Measurements from ENCODE around the gene KRTAP3-2. TPM values are rescaled to one million over a fixed set of nuclear protein-coding genes. Genes with fewer than 3 reads are reported as not detected.
"Not testable (repeated sequence)": the region's sequence is repeated elsewhere in the genome, so short reads cannot be mapped to it uniquely, and the experiment has no call there.

Gene KRTAP3-2
- total RNA-seq, 4 donors from 2014 or later: not detected

DNA sequence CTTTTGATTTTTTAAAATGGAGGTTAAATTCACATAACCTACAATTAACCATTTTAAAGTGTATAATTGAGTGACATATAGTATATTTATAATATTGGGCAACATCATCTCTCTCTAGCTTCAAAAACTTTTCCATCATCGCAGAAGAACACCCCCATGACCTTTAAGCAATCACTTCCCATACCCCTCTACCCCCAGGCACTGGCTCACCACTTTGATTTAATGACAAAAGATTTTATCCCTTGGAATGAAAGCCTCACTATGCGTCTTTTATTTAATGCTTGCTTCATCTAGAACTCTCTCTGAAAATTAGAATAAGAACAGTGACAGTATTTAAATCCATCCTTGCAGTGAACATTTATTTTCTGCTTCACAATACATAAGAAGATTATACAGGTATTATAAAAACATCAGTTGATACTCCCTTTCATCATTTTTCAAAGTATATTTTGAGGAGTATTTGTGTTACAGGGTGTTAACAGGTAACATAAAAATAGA, 38.2 kb upstream of the KRTAP3-2 start:
- Histone ChIP-seq H3K27me3 (peaks cover 3 to 16% (median 4%) of the 10 kb centered on the region in 3 donors), H3K4me1 (no peaks in the 10 kb centered on the region), H3K9me3 (no peaks in the 10 kb centered on the region), H3K27ac (no peak overlapping the region), H3K4me3 (no peak overlapping the region), H3K36me3 (no peaks in the 10 kb centered on the region)
- ATAC-seq (no peak), DNase-seq (no peak)
- intact Hi-C loops (cut with DNase I; ENCODE audit: low total_unique reads): no loop called here
- in situ Hi-C loops (cut with MboI; ENCODE audit: low sequenced_read_pairs in 4 of 4): no loop called here
- TF ChIP-seq, protein P1, sequence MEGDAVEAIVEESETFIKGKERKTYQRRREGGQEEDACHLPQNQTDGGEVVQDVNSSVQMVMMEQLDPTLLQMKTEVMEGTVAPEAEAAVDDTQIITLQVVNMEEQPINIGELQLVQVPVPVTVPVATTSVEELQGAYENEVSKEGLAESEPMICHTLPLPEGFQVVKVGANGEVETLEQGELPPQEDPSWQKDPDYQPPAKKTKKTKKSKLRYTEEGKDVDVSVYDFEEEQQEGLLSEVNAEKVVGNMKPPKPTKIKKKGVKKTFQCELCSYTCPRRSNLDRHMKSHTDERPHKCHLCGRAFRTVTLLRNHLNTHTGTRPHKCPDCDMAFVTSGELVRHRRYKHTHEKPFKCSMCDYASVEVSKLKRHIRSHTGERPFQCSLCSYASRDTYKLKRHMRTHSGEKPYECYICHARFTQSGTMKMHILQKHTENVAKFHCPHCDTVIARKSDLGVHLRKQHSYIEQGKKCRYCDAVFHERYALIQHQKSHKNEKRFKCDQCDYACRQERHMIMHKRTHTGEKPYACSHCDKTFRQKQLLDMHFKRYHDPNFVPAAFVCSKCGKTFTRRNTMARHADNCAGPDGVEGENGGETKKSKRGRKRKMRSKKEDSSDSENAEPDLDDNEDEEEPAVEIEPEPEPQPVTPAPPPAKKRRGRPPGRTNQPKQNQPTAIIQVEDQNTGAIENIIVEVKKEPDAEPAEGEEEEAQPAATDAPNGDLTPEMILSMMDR (IDR thresholded peaks at IDR 0.05 in 4 of 5, conservative IDR thresholded peaks at IDR 0.05 in 1 of 5): no peak

DNA sequence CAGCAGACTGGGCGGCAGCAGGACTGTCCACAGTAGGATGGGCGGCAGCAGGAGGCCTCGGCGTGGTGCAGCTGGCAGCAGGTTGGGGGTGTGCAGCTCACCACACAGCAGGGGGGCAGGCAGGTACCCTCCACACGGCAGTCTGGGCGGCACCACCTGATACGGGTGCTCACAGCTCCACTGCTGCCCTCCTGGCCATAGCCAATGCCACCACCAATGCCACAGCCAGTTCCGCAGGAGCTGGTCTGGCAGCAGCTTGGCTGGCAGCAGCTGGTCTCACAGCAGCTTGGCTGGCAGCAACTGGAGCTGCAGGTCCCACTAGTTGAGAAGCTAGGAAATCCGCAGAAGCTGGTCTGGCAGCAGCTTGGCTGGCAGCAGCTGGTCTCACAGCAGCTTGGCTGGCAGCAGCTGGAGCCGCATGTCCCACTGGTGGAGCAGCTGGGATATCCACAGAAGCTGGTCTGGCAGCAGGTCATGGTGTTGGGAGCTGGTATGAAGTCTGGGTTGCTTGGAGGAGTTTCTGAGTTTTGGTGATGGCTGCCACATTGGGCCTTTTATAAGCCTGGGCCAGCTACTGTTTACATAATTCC, 34.7 kb upstream of the KRTAP3-2 start, which contains the start of gene KRTAP1-3:
Gene KRTAP1-3 (minus strand): TSS at position 529 of the 590 bp plus-strand sequence. CDS start 53 bp downstream, at position 476.
- DNase-seq; intact Hi-C loops (cut with DNase I; ENCODE audit: low total_unique reads); ATAC-seq; H3K9me3 ChIP-seq; H3K4me1 ChIP-seq; H3K36me3 ChIP-seq; in situ Hi-C loops (cut with MboI; ENCODE audit: low sequenced_read_pairs in 4 of 4); H3K4me3 ChIP-seq; H3K27ac ChIP-seq: not testable (repeated sequence)
- peaks cover 4 to 24% (median 9%) of the 10 kb centered on the region in 3 donors for H3K27me3 ChIP-seq

DNA sequence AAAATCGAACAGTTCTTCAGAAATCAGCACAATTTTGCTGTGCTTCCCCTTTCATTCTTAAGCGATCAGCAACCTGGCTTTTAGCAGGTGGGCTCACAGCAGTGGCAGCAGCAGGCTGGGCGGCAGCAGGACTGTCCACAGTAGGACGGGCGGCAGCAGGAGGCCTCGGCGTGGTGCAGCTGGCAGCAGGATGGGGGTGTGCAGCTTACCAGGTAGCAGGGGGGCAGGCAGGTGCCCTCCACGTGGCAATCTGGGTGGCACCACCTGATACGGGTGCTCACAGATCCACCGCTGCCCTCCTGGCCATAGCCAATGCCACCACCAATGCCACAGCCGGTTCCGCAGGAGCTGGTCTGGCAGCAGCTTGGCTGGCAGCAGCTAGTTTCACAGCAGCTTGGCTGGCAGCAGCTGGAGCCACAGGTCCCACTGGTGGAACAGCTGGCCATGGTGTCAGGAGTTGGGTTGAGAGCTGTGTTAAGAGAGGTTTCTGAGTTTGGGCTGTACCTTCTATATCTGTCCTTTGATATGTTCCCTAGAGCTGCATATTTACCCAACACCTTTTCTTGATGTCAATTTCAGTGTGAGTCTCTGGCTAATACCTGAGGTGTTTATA, 30.0 kb upstream of the KRTAP3-2 start, which contains the start of gene KRTAP1-4:
Gene KRTAP1-4 (minus strand): TSS at position 563 of the 613 bp plus-strand sequence. CDS start 117 bp downstream, at position 446.
- TF ChIP-seq, protein P1 (IDR thresholded peaks at IDR 0.05 in 4 of 5, conservative IDR thresholded peaks at IDR 0.05 in 1 of 5): no peak
- no peak for TF ChIP-seq POLR2A (IDR thresholded peaks at IDR 0.05)
- in situ Hi-C loops (cut with MboI; ENCODE audit: low sequenced_read_pairs in 4 of 4): no loop called here

DNA sequence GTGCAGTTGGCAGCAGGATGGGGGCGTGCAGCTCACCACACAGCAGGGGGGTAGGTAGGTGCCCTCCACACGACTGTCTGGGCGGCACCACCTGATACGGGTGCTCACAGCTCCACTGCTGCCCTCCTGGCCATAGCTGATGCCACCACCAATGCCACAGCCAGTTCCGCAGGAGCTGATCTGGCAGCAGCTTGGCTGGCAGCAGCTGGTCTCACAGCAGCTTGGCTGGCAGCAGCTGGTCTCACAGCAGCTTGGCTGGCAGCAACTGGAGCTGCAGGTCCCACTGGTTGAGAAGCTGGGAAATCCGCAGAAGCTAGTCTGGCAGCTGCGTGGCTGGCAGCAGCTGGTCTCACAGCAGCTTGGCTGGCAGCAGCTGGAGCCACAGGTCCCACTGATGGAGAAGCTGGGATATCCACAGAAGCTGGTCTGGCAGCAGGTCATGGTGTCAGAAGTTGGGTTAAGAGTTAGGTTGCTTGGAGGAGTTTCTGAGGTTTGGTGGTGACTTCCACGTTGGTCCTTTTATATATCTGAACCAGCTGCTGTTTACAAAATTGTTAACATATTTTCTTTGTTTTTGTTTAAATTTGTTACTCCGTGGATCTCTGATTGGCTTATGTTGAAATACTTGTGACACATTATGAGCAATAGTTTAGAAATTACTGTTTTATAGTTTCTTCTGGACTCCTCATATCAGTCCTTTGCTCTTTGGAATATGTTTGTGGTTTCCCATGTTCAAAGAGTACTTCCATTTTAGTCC, 27.2 kb upstream of the KRTAP3-2 start, which contains the start of gene KRTAP1-5:
Gene KRTAP1-5 (minus strand): TSS at position 494 of the 757 bp plus-strand sequence. CDS start 53 bp downstream, at position 441.
- no peak within 1 kb of the TSS for H3K27ac ChIP-seq
- TF ChIP-seq, protein P1 (IDR thresholded peaks at IDR 0.05 in 4 of 5, conservative IDR thresholded peaks at IDR 0.05 in 1 of 5): no peak
- no peak for TF ChIP-seq POLR2A (IDR thresholded peaks at IDR 0.05)
- H3K4me3 ChIP-seq: no peak within 1 kb of the TSS
- peaks cover 15 to 27% (median 15%) of the 10 kb centered on the region in 3 donors for H3K27me3 ChIP-seq
- in situ Hi-C loops (cut with MboI; ENCODE audit: low sequenced_read_pairs in 4 of 4) (no loop called here), intact Hi-C loops (cut with DNase I; ENCODE audit: low total_unique reads) (no loop called here)
- no peak for DNase-seq
- H3K9me3 ChIP-seq: no peaks in the 10 kb centered on the region
- H3K4me1 ChIP-seq: no peaks in the 10 kb centered on the region
- no peaks in the 10 kb centered on the region for H3K36me3 ChIP-seq
- no peak for ATAC-seq

More for the DNA sequence above, 30.0 kb upstream of the KRTAP3-2 start, which contains the start of gene KRTAP1-4:
- intact Hi-C loops (cut with DNase I; ENCODE audit: low total_unique reads): no loop called here
- no peak within 1 kb of the TSS for H3K4me3 ChIP-seq
- H3K36me3 ChIP-seq: no peaks in the 10 kb centered on the region
- H3K27me3 ChIP-seq: peaks cover 15 to 30% (median 15%) of the 10 kb centered on the region in 3 donors
- DNase-seq: no peak
- H3K27ac ChIP-seq: no peak within 1 kb of the TSS
- ATAC-seq: no peak
- H3K9me3 ChIP-seq: no peaks in the 10 kb centered on the region
- no peaks in the 10 kb centered on the region for H3K4me1 ChIP-seq
